Heart left ventricle (tissue), 16 donors: Measurements from ENCODE around the gene BUB1. TPM values are rescaled to one million over a fixed set of nuclear protein-coding genes. Genes with fewer than 3 reads are reported as not detected.

Source experiments
- ATAC-seq, 4 donors: fragments of 200-7000 bp; cut with Tn5 transposase; one replicate each; pipeline ENCODE4 v1.9.1; 2020 to 2022; ENCODE audit warnings: moderate library complexity in 4 of 4, mild to moderate bottlenecking in 3 of 4, moderate number of reproducible peaks in 1 of 4
- DNase-seq, 5 donors: peaks; one replicate each; pipeline ENCODE4 v3.0.0-alpha.2; 2020
- H3K27ac ChIP-seq, 12 donors: fragments of 200-600 bp; sonication (generic) in 4 of 12; one replicate each; pipeline versions ENCODE4 v1.5.0 to v1.8.0; 2016 to 2022; ENCODE audit warnings: mild to moderate bottlenecking in 2 of 12
- H3K27me3 ChIP-seq, 9 donors: fragments of 200-600 bp; sonication (generic) in 2 of 9; one replicate each; pipeline versions ENCODE4 v1.5.1 to v1.8.0; 2016 to 2022; ENCODE audit warnings: mild to moderate bottlenecking in 3 of 9
- H3K36me3 ChIP-seq, 9 donors: fragments of 200-600 bp; sonication (generic) in 2 of 9; one replicate each; pipeline versions ENCODE4 v1.5.0 to v1.8.0; 2018 to 2022; ENCODE audit warnings: mild to moderate bottlenecking in 2 of 9
- H3K4me1 ChIP-seq, 12 donors: fragments of 200-600 bp; sonication (generic) in 4 of 12; one replicate each; pipeline versions ENCODE4 v1.5.0 to v1.8.0; 2016 to 2022; ENCODE audit warnings: mild to moderate bottlenecking in 3 of 12
- H3K4me3 ChIP-seq, 12 donors: fragments of 200-600 bp; sonication (generic) in 4 of 12; one replicate each; pipeline versions ENCODE4 v1.5.0 to v1.8.0; 2017 to 2022; ENCODE audit warnings: mild to moderate bottlenecking in 9 of 12, moderate library complexity in 4 of 12
- H3K9me3 ChIP-seq, 12 donors: fragments of 200-600 bp; sonication (generic) in 4 of 12; one replicate each; pipeline versions ENCODE4 v1.5.0 to v1.8.0; 2016 to 2022; ENCODE audit warnings: mild to moderate bottlenecking in 1 of 12
- POLR2A ChIP-seq, 2 donors: fragments of 450-650 bp; IDR thresholded peaks; one replicate each; pipeline ENCODE4 v1.6.1; 2017; ENCODE audit warnings: antibody characterized with exemption in 2 of 2, mild to moderate bottlenecking in 2 of 2, moderate library complexity in 2 of 2
- WGBS, 4 donors: extraction: QIAGEN DNeasy Blood & Tissue Kit in 2 of 4; methylation state at CpG; one replicate each; pipeline versions ENCODE4 v1.1.5 to v1.1.7; 2013 to 2018; 5-methylcytosine and 5-hydroxymethylcytosine counted together
- intact Hi-C, 10 donors: fragments of 100-400 bp; cut with DNase I; formaldehyde crosslinking; loops; one replicate each; pipeline versions ENCODE4 v1.11.1 to v1.14.2; 2022
- polyA plus RNA-seq, 2 donors: library from polyadenylated mRNA; stranded (reverse); fragments of 200-250 nt; gene quantifications; one replicate each; pipeline ENCODE4 v1.2.3, GENCODE V29; 2013
- total RNA-seq, 9 donors: library from RNA; depleted of rRNA in 2 of 9; stranded (reverse); fragments of >200 nt in 2 of 9; fragmentation: NEBNext Ultra II Directional in 3 of 9; extraction: Animal tissue kit (Norgen Biotek cat#: 25700) in 3 of 9; gene quantifications; one replicate each; pipeline versions ENCODE4 v1.1.0 to v1.2.4, GENCODE V29; 2016 to 2023
- TF ChIP-seq, protein P1 (sequence below), 12 donors: fragments of 200-600 bp; sonication (generic) in 4 of 12; IDR thresholded peaks; one replicate each; pipeline versions ENCODE4 v1.5.0 to v1.8.0; 2018 to 2022; ENCODE audit warnings: antibody characterized with exemption in 12 of 12, mild to moderate bottlenecking in 5 of 12
- donor health status: ischemic (EF 13 %, LVEDD 7.1; RV severe dilation, severe dysfunction).
- donor health status: healthy with polysubstance abuse.
- donor health status: DM: no; HTN: yes; CAD: no.
- donor health status: DM: no; HTN: no; CAD: no.
- donor health status: ischemic (EF 25% LVEDD 6.9; RV normal size, moderate dysfunction).
- donor health status: ischemic (EF 25% LVEDD 5.7; RV mildly dilated, moderate dysfunction).
- donor health status: healthy.
- donor health status: DM: yes; HTN: yes; CAD: no.
- donor health status: ischemic (EF 35%, LVEDD 5.7; RV mildly dilated, moderate dysfunction).
- donor health status: nonischemic (EF 11% LVEDD 7.7; RV severe dilation, severe dysfunction).
- donor health status: DM: yes; HTN: yes; CAD: no.
- donor health status: PGD.
- donor health status: ischemic (EF 29% LVEDD 5.4; RV normal size, mild dysfunction).
- donor health status: nonischemic (EF 23%, LVEDD 6.1; RV moderate dilation, normal function).

The BUB1 gene
- total and polyA plus RNA-seq, 11 donors, result 0.11 to 8.3 (median 0.91) TPM; not detected in 1

- no peak for ATAC-seq
- intact Hi-C loops, result no loop called here
- Histone ChIP-seq H3K9me3 (no peaks in the 10 kb centered on the region), H3K4me3 (no peak overlapping the region), H3K4me1 (no peaks in the 10 kb centered on the region), H3K36me3 (no peaks in the 10 kb centered on the region), H3K27ac (no peak overlapping the region), H3K27me3 (peaks cover 0 to 2% (median 0%) of the 10 kb centered on the region in 9 donors)
- no peak for TF ChIP-seq POLR2A (IDR thresholded peaks at IDR 0.05)
- TF ChIP-seq, protein P1, sequence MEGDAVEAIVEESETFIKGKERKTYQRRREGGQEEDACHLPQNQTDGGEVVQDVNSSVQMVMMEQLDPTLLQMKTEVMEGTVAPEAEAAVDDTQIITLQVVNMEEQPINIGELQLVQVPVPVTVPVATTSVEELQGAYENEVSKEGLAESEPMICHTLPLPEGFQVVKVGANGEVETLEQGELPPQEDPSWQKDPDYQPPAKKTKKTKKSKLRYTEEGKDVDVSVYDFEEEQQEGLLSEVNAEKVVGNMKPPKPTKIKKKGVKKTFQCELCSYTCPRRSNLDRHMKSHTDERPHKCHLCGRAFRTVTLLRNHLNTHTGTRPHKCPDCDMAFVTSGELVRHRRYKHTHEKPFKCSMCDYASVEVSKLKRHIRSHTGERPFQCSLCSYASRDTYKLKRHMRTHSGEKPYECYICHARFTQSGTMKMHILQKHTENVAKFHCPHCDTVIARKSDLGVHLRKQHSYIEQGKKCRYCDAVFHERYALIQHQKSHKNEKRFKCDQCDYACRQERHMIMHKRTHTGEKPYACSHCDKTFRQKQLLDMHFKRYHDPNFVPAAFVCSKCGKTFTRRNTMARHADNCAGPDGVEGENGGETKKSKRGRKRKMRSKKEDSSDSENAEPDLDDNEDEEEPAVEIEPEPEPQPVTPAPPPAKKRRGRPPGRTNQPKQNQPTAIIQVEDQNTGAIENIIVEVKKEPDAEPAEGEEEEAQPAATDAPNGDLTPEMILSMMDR (IDR thresholded peaks at IDR 0.05), result no peak
- 58 to 81% (median 69%) methylated on average over 2 of the region's 2 CpGs for WGBS, 4 donors
- no peak for DNase-seq
Measured at GRCh38 chr2:110724820-110725219, 47.0 kb upstream of the BUB1 start.

GRCh38 chr2:110720547-110720946 lies 42.7 kb upstream of the BUB1 start:
- Histone ChIP-seq H3K4me3 (no peak overlapping the region), H3K27me3 (no peaks in the 10 kb centered on the region), H3K4me1 (peaks cover 0 to 15% (median 6%) of the 10 kb centered on the region in 12 donors), H3K9me3 (no peaks in the 10 kb centered on the region), H3K36me3 (no peaks in the 10 kb centered on the region), H3K27ac (no peak overlapping the region)
- WGBS, 4 donors, result 51 to 62% (median 55%) methylated on average over 5 of the region's 5 CpGs
- TF ChIP-seq POLR2A (IDR thresholded peaks at IDR 0.05), result no peak
- TF ChIP-seq, protein P1 (IDR thresholded peaks at IDR 0.05), result no peak
- intact Hi-C loops, result no loop called here
- peak in 2 of 5 donors; percentile 33 to 35 for DNase-seq
- peak in 3 of 4 donors; percentile 55 to 75 (median 62) for ATAC-seq

- H3K4me3 ChIP-seq, result no peak overlapping the region
- no peak overlapping the region for H3K27ac ChIP-seq
- WGBS, 4 donors, result 62 to 88% (median 76%) methylated on average over 2 of the region's 2 CpGs
- intact Hi-C loops, result no loop called here
- TF ChIP-seq POLR2A (IDR thresholded peaks at IDR 0.05), result no peak
- TF ChIP-seq, protein P1 (IDR thresholded peaks at IDR 0.05), result no peak
- no peaks in the 10 kb centered on the region for H3K36me3 ChIP-seq
- no peaks in the 10 kb centered on the region for H3K9me3 ChIP-seq
- H3K27me3 ChIP-seq, result no peaks in the 10 kb centered on the region
- DNase-seq, result no peak
- ATAC-seq, result no peak
- H3K4me1 ChIP-seq, result peaks cover 0 to 15% (median 6%) of the 10 kb centered on the region in 12 donors
Measured at GRCh38 chr2:110718990-110719389, 41.1 kb upstream of the BUB1 start.

- 75 to 93% (median 85%) methylated on average over 2 of the region's 2 CpGs for WGBS, 4 donors
- no peak for TF ChIP-seq POLR2A (IDR thresholded peaks at IDR 0.05)
- TF ChIP-seq, protein P1 (IDR thresholded peaks at IDR 0.05), result no peak
- no peaks in the 10 kb centered on the region for H3K27me3 ChIP-seq
- no peak overlapping the region for H3K27ac ChIP-seq
- peaks cover 0 to 15% (median 6%) of the 10 kb centered on the region in 12 donors for H3K4me1 ChIP-seq
- H3K9me3 ChIP-seq, result no peaks in the 10 kb centered on the region
- H3K36me3 ChIP-seq, result no peaks in the 10 kb centered on the region
- ATAC-seq (no peak), DNase-seq (no peak)
- intact Hi-C loops, result no loop called here
- no peak overlapping the region for H3K4me3 ChIP-seq
Measured at GRCh38 chr2:110718382-110718781, 40.5 kb upstream of the BUB1 start.
